HG02642 (cell line): Measurements from ENCODE around the gene CHD5.

Source experiments
- ATAC-seq: cut with Tn5 transposase; IDR thresholded peaks from one replicate; pipeline ENCODE4 v1.9.1; 2021; ENCODE audit warnings: mild to moderate bottlenecking; ENCODE audit not compliant: unreplicated experiment, poor library complexity

CHD5 gene

DNA sequence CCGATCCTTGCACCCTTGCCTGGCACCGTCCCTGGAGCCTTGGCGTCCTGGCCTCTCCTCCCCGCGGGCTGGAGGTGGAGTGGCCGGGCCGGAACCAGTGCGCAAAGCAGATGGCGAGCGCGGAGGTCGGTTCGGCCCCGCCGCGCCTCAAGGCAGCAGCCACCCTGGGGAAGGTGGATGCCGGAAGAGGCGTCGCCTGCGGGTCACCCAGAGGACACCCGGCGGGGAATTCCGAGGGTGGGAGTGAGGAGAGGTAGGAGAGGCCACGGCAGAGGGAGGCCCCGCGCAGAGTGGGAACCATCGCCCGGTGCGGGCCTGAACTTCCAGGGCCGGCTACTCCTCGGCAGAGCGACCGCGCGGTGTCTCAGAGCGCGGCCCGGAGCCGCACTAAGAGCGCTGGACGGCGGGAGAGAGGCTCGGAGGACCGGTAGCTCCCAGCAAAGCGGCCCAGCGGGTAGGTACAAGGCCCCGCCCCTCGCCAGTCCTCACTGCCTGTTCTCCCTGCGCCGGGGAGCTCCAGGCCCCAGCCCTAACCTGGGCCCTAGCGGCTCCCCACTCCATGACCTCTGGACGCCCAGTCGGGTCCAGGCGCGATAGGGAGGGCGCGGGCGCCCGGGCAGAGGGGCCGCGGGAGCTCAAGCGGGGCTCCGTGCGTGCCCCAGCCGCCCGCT lies 25.9 kb upstream of the CHD5 start, which contains the start of gene RNF207:
RNF207 (plus strand) TSS at position 271 of the 671 bp plus-strand sequence. CDS start 417 bp downstream, outside the sequence.
- peak; percentile 60 for ATAC-seq

GRCh38 chr1:6202256-6202655 lies 22.1 kb upstream of the CHD5 start:
- ATAC-seq, result no peak

GRCh38 chr1:6200188-6200809 lies 20.2 kb upstream of the CHD5 start:
- no peak for ATAC-seq

DNA sequence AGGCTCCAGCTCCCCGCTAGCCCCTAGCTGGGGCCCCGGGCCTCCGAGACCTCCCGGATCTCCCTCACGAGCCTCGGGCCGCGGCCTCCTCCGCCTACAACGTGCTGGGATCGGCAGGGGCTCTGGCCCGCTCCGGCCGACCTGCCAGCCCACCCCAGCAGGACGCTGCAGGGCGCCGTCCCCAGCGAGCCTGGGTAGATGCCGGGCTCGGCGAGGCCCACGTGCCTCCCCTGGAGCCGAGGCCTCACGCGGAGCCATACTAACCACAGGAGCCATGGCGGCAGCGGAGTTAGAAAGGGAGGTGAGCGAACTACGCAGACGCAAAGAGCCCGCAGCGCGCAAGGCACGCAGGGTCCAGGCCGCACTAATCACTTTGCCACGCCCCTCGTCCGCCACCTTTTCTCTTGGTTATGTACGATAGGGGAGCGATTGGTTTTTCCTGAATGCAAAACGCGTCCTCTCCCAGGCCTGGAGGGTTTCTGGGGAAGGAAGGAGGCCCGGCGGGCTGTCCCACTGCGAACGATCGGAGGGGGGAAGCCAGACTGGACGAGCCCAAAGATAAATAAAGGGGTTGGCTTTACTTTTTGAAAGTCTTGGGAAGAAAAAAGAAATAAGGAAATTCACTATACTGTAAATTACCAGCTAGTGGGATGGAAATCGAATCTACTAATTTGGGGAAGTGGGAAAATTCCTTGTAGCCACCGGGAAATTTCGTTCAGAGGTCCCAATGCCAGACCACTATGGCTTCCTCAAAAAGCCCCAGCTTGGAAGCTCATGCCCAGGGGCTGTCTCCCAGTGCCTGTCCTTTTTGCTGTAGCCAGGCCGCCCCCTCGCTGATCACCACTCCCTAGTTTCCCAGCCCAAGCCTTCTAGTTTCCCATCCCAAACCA lies 19.4 kb upstream of the CHD5 start, which contains the start of gene RPL22:
RPL22 (minus strand) TSS at position 298 of the 890 bp plus-strand sequence; CDS start at position 276, 22 bp downstream.
- ATAC-seq, result peak; percentile 96

DNA sequence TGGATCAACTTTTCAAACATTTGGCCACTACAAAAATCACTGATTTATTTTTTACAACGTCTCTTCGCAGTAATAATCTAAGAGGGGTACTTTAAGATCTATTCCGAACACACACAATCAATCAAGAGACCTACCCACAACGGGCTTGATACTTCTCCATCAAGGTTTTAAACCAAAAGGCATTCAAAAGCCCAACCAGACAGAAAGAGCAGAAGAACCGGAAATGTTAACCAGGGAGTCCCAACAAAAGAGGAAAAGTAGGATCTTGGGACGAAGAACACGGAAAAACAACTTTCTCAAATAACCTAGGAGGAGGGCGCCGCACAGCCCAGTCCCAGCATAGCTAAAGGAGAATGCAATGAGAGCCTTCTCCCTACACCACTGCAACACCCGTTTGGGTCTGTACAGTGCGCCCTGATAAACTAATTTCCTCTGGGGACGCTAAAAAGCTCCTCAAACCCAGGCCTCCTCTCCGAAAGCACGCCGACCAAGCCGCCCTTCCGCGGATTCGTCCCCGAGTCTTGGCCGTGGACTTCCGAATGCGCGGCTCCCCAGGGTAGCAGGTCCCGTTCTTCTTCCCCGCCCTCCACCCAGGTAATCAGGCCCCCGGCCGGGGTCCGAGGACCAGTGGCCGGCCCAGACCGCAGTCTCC lies 18.7 kb upstream of the CHD5 start:
- ATAC-seq, result peak; percentile 33

DNA sequence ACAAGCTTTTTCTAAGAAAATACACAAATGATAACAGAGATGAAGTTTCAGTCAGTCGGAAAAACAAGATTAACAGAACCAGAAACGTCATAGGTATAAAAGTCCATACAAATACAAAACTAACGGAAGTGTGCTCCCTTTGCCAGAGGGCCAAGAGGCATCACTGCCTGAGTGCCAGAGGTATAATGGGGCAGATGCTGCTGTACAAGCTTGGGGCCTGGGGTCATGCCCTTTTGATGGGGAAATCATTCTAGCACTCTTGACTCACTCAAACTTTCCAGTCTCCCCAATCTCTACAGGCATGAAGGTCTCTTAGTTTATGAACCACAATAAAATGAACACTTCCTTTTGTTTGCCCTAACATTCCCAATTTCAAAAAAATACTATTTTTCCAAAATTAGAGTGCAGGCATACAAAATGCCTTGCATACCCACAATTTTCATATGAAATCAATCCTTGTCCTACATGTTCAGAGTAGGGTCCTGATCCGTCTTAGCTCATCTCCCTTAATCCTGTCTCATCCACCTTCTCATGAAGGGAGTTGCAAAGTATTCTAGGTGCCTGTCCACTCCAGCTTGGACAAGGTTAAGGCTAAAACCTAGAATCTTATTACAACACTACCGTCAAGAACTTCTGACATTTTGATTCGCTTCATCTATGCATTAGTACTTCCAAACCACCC lies 17.8 kb upstream of the CHD5 start:
- ATAC-seq, result no peak

DNA sequence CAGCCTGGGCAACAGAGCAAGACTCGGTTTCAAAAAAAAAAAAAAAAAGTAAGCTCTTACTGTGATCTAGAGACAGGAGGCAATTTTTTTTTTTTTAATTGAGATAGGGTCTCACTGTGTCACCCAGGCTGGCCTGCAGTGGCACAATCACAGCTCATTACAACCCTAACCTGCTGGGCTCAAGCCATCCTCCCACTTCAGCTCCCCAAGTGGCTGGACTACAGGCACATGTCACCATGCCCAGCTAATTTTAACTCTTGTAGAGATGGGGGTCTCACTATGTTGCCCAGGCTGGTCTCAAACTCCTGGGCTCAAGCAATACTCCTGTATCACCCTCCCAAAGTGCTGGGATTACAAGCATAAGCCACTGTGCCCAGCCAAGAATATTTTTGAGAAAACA lies 11.8 kb upstream of the CHD5 start:
- no peak for ATAC-seq

DNA sequence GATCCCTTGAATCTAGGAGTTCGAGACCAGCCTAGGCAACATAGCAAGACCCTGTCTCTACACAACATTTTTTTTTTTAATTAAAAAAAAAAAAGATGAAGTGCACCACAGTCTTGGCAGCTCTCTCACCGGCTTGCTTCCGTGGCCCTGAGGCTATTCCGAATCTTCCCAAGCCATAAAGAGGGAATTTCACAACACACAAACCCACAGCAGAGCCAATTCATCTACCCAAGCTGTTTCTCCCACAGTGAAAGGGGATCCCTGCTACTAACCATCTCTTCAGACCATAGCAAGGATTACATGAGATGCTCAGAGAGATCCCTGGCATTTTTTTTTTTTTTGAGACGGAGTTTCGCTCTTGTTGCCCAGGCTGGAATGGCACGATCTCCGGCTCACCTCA lies 8.3 kb upstream of the CHD5 start:
- no peak for ATAC-seq

DNA sequence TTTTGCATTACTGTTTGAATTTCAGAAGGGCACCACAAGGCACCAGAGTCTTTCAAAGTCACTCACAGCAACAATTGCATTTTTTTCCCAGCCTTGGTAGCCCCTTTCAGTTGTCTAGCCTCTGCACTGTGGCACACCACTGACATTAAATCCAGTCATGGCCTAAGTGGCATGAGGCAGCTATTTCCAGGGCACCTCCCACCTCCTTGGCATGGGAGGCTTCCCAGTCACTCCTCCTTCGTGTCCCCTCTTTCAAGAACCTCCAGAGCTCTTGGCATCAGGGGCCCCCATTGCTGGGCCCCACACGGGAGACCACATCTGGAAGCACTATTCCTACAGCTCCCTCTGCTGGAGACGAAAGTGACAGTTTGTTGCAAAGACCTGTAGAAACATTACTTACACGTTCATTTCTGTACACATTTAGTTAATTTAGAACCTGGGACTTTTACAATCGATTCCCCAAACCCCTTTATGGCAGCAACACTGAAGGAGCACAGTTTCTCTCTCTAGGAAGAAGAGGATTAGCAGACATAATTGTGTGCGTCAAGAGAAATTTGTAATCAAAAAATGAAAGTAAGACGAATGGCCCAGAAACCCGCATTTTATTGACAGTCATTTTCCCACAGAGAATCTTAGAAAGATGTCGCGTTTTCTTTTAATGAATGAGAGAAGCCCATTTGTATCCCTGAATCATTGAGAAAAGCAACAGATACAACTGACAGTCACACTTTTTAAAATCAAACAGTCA lies 5.7 kb upstream of the CHD5 start:
- no peak for ATAC-seq

- no peak for ATAC-seq
These were observed 5.0 kb upstream of the CHD5 start for GRCh38 chr1:6185151-6185550.

- no peak for ATAC-seq
These were observed 4.1 kb upstream of the CHD5 start for GRCh38 chr1:6184083-6184783.

- ATAC-seq, result no peak
These were observed 3.4 kb upstream of the CHD5 start for GRCh38 chr1:6183520-6183989.

DNA sequence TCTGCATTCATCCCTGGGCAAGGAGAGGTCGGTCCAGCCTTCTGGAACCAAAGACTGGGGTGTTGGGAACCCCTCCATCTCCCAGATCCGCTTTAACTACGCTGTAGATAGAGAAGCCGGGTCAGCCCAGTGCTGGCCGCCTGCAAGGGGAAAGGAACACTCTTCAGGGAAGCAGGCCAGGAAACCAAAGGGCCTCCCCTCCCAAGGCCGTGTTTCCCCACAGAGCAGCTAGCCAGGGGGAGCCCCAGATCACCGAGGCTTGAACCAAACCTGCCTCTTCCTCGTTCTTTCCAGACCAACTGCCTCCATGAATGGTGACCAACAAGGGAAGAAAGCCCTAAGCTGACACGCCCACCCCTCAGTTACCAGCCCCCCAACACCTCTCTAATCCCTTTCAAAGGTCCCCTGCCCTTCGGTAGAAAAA lies 1.2 kb upstream of the CHD5 start:
- ATAC-seq, result no peak

DNA sequence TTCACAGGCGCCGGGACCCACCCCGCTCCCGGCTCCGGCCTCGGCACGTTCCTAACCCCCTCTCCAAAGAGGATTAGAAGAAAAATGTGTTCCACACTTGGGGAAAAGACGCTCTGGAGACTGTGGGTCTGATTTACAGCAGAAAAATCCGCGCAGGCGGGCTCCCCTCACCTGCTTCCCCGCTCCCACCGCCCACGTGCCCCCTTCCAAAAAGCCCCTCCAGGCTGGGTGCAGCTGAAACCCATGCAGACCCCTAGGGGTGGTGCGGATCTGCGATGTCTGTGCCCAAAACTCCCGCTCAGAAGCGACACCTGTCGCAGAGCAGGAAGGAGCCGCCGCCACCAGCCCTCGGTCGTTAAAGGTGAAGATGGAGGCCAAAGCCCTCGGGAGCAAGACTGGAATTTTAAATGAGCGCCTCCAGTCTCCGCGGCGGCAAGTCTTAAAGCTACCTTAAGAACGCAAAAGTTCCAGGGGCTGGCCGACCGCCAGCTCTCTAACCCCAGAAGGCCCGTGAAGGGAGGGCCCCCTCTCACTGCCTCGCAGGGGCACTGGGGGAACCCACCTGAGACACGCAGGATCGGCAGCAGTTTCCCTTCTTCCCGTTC lies 688 bp upstream of the CHD5 start:
- no peak for ATAC-seq

DNA sequence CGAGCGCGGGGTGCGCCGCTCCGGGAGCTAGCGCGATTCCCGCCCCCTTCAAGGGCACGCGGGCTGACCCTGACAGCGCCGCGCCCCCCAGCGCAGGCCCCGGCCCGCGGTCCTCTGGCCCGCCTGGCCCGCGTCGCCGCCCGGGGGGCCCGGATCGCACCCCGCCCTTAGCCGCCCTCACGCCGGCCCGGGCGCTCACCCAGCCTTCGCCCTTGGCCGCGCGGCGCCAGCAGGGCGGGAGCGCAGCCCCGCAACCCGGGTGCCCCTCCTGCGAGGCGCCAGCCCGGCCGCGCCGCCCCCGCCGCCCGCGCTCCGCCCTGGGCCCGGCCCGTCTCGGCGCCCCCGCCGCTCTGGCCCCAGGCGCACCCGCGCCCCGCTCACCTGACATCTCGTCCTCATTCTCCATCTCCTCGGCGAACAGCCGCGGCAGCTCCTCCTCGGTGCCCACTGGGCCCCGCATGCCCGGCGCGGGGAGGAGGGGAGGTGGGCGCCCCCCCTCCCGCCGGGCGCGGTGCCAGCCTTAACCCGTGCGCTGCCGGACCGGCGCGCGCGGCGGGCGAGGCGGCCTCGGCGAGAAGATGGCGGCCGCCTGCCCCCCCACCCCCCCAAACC lies 451 bp downstream of the CHD5 start:
- ATAC-seq, result no peak

- ATAC-seq, result no peak
These were observed 1.2 kb downstream of the CHD5 start for GRCh38 chr1:6178751-6179563.
